ENCODE data around the gene DHX35.

The DHX35 gene, protein sequence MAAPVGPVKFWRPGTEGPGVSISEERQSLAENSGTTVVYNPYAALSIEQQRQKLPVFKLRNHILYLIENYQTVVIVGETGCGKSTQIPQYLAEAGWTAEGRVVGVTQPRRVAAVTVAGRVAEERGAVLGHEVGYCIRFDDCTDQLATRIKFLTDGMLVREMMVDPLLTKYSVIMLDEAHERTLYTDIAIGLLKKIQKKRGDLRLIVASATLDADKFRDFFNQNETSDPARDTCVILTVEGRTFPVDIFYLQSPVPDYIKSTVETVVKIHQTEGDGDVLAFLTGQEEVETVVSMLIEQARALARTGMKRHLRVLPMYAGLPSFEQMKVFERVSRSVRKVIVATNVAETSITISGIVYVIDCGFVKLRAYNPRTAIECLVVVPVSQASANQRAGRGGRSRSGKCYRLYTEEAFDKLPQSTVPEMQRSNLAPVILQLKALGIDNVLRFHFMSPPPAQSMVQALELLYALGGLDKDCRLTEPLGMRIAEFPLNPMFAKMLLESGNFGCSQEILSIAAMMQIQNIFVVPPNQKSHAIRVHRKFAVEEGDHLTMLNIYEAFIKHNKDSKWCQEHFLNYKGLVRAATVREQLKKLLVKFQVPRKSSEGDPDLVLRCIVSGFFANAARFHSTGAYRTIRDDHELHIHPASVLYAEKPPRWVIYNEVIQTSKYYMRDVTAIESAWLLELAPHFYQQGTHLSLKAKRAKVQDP

DNA sequence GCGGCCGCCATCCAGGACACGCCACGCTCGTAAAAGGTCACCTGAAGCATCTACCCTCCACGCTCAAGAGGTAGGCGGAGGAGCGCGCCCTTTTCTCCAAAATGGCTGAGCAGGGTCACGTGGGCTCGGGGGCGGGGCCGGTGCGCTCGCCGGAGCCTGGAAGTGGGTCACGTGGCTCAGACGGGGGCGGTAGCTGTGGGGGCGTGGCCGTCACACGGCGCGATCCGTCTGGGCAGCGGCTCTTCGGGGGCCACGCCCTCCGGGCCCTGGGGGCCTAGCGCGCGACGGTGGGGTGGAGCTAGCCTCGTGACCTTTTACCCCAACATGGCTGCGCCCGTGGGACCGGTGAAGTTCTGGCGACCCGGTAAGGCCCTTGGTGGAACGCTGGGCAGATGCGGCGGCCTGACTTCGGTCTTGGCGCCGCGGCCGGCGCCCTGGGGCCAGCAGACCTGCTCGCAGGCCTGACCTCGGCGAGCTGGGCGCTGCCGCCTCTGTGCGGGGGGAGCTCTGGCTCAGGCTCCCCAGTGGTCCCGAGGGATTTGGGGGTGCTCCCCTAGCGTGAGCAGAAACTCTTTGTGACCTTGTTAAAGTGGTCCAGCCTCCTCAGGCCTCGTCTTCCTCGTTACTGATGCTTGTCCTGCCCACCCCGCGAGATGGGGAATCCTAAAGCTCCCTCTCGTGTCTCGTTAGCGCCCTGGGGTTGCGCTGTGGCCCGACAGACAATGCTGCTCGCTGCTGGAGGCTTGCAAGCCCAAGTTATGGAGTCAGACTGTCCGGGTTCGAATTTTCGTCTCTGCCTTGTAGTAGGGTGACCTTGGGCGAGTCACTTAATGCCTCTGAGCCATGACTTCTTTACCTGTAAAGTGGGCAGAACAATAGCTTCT is at the start of gene DHX35:
Gene DHX35 (plus strand): TSS at position 301 of the 884 bp plus-strand sequence. CDS start 24 bp downstream, at position 325.
- peak; percentile 90 for DNase-seq

DNA sequence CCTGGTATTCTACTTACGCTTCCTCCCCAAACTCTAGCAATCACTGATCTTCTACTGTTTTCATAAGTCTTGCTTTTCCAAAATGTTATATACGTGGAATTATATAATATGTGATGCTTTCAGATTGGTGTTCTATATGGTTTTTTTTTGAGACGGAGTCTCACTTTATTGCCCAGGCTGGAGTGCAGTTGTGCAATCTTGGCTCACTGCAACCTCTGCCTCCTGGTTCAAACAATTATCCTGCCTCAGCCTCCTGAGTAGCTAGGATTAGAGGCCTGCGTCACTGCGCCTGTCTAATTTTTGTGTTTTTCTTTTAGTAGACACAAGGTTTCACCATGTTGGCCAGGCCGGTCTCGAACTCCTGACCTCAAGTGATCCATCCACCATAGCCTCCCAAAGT is 46.8 kb upstream of the DHX35 start:
- no peak for DNase-seq

DNA sequence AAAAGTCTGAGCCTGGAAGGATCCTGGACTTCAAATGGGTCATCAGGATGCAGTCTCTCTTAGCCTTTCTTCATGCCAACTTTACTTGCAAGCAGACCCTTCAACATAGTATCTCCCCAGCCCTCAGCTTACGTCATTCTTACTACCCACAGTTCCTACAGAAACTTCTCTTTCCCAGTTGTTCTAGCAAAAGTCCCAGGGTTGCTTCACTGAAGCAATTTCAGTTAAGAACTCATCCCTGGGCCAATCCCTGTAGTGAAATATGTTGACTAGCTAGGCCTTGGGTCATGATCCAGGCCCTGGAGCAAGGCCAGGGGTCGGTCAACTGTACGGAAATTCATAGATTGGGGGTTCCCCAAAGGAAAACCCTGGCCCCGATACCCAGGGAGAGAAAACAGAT is 44.5 kb upstream of the DHX35 start:
- no peak for DNase-seq

DNA sequence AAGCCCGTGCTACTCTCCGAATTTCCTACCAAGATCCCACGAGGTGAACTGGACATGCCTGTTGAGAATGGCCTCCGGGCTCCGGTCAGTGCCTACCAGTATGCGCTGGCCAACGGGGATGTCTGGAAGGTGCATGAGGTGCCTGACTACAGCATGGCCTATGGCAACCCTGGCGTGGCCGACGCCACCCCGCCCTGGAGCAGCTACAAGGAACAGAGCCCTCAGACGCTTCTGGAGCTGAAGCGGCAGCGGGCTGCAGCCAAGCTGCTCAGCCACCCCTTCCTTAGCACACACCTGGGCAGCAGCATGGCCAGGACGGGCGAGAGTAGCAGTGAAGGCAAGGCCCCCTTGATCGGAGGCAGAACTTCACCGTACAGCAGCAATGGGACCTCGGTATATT is 44.0 kb upstream of the DHX35 start:
- no peak for DNase-seq

DNA sequence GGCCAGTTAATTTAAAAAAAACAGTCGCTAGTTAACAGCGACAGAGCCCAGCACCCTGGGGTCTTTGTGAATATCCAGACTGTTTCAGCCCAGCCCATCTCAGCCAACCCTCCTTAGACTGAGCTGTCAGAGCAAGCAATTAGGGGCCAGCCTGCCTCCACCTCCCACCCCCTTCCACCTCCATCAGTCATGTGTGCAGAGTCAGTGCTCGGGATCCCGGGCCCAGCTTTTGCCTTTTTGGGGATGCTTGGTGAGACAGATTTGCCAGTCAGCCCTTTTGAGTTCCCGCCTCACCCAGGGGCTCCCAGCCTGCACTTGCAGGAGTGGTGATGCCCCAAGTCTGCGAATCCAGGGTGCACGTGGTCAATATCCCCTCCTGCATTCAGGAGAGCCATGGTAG is 42.5 kb upstream of the DHX35 start:
- DNase-seq = no peak

DNA sequence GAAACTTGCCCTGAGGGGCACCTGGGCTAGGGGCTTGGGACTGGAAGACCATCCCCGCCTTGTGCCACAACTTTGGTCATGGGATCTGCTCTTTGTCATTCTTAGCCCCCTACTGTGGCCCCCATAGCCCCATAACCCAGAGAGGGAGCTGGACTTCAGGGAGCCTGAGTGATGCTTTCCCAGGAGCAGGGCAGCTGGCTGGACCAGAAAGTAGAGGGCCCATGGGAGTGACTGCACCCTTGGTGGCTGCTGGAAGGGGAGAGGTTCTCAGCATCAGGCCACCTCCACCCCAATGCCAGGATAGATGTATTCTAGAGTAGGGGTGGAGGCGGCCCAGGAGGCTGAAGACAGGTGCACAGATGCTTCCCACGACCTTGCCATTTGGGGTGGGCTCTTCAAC is 41.7 kb upstream of the DHX35 start:
- no peak for DNase-seq

DNA sequence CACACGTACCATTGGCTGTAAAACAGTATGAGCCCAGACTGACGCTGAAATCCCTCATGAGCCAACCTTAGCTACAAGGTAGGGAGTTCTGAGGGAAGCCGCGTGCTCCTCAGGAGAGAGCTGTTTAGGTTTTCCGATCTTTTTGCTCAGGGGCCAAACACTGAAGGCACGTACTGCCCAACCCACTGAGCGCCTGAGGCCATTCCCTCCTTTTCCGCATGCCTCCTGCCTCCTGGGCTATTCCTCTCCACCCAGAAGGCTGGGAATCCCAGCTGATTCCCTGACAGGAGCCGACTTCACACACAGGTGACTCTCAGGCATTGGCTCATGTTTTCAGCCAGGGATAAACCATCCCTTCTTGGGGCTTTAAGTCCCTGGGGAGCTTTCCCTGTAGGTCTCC is 41.3 kb upstream of the DHX35 start:
- DNase-seq = no peak

DNA sequence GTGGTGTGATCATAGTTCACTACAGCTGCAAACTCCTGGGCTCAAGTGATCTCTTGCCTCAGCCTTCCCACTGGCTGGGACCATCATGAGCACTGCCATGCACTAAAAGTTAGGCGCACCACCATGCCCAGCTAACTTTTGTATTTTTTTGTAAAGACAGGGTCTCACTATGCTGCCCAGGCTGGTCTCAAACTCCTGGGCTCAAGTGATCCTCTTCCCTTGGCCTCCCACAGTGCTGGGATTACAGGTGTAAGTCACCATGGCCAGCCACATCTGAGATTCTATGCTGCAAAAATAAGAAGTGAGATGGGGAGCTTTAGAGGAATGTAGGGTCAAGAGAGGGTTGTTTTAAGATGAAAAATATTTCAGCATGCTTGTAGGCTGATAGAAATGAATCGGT is 37.4 kb upstream of the DHX35 start:
- no peak for DNase-seq

DNA sequence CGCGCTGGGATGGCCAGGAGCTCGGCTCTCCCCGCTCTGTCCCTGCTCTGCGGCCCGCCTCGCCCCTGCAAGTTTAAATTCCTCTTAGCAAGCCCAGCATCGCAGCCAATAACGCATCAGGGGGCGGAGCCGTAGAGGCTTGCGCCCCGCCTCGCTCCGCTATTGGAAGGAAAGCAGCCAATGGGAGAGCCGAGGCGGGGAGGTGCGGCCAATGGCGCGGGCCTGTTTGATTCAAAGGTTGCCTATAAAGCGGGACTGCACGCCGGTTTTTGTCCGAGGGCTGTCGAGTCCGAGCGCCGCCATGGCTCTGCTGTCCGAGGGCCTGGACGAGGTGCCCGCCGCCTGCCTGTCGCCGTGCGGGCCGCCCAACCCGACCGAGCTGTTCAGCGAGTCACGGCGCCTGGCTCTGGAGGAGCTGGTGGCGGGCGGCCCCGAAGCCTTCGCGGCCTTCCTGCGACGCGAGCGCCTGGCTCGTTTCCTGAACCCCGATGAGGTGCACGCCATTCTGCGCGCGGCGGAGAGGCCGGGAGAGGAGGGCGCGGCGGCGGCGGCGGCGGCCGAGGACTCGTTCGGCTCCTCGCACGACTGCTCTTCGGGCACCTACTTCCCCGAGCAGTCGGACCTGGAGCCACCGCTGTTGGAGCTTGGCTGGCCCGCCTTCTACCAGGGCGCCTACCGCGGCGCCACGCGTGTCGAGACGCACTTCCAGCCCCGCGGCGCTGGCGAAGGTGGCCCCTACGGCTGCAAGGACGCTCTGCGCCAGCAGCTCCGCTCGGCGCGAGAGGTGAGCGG is 35.8 kb upstream of the DHX35 start, which contains the start of gene FAM83D:
Gene FAM83D (plus strand): TSS at position 276 of the 792 bp plus-strand sequence. CDS start 26 bp downstream, at position 302.
- peak; percentile 95 for DNase-seq

DNA sequence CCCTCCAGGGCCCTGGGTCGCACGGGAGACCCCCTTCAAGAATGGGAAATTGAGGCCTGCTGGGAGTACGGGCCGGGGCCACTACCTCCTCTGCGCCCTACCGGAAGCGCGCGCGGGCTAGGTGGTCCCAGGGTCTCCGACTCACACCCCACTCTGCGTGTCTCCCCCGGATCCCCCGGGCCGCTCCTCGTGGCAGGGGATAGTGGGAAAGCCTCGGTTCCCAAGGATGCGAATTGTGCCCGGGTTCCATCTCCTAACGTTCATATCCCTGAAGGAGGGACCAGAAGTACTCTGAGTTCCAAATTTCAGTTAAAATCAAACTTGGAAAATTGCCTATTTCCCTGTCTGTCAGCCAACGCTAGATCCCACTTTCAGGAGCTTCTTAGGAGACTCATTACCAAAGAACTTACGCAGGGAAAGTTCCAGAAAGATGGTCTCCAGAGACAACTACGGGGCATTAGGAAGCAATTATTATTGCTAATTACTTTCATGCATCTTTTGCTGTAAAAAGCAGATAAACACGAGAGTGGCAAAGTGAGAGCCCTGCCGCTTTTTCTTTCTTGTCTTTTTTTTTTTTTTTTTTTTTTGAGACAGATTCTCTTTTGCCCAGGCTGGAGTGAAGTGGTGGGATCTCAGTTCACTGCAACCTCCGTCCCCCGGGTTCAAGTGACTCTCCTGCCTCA is 35.1 kb upstream of the DHX35 start:
- no peak for DNase-seq

DNA sequence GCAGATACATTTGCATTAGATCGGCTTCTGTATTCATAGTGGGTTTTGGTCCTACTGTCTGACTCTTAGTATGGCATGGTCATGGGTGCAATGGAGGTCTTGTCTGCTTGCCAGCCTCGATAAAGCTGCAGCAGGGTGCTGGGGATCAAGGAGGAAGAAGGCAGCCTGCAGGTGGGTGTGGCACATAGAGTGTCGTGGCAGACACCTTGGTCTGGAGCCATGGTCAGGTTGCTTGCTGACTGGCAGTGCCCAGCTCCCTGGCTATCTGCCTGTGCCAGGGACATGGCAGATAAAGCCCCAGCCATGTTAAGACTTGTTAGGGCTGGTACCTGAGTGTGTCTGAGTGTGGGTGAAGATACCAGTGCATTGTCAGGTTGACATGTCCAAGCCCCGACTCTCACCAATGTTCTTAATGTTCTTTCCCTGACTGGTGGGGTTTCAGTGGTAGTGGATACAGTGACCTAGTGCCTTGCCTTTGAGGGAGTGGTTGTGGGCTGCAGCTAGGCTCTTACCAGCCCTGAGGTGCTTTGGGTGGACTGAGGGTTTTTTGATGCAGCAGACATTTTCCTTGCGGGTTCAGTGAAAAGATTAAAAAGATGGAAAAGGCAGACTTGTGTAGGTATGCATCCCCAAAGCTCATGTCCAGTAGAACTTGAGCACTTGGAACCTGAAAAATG is 34.1 kb upstream of the DHX35 start:
- no peak for DNase-seq

DNA sequence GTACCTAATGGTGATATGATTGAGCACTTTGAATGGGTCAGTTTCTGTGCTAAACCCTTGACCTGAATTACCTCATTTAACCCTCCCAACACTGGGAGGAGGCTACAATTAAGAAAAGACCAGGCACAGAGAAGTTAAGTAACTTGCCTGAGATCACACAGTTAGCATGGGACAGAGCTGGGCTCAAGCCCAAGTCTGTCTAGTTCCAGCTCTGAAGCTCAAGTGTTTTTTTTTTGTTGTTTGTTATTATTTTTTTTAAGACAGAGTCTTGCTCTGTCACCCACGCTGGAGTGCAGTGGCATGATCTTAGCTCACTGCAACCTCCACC is 31.9 kb upstream of the DHX35 start:
- no peak for DNase-seq

DNA sequence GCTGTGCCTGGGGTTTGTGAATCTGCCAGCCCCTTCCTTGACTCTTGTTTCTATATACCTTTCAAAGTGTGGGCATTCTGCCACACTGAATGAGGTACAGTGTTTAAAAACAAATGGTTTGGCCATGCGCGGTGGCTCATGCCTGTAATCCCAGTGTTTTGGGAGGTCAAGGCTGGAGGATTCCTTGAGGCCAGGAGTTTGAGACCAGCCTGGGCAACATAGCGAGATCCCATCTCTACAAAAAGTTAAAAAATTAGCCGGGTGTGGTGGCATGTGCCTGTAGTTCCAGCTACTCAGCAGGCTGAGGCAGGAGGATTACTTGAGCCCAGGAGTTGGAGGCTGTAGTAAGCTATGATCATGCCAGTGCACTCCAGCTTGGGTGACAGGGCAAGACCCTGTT is 30.2 kb upstream of the DHX35 start:
- no peak for DNase-seq

DNA sequence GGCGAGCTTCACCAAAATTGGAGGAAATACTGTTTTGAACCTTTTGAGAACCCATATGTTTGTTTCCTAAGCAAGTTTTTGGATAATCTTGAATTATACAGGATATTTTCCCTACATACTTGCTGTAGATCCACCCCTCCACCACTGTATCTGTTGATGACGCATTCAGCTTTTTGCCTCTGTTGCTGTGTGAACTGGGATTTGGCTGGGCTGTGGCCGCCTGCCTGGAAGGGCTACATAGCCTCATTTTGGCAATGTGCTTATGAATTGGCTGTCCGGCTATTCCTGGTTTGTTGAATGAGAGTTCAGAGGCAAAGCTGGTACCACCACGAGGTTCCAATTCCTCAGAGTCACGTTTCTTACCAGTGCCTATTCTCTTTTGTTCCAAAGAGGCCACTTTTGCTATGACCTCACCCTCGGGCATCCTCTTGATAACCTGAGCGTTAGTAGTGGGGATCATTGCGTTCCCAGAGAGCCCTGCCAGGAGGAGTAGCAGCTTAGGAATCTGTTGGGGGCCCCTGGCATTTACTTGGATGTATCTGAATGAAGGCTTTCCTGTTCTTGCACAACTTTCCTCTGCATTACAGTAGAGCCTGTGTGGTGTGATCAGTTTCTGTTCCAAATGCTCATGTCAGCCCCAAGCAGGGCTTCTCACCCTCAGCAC is 29.6 kb upstream of the DHX35 start:
- peak; percentile 86 for DNase-seq

DNA sequence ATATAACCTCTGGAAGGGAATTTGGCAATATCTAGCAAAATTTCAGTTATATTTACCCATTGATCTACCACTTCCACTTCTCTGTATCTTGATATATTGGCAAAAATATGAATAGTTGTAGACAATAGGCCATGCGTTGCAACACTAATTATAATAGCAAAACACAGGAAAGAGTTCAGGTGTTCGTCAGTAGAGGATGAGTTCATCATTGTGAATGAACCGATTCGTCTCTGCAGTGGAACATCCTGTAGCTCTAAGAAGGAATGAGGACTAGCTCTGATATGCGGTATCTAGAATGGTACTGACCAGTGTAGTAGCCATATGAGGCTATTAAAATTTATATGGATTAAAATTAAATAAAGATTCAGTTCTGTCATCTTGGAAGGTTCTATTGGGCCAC is 27.6 kb upstream of the DHX35 start:
- DNase-seq = no peak

DNA sequence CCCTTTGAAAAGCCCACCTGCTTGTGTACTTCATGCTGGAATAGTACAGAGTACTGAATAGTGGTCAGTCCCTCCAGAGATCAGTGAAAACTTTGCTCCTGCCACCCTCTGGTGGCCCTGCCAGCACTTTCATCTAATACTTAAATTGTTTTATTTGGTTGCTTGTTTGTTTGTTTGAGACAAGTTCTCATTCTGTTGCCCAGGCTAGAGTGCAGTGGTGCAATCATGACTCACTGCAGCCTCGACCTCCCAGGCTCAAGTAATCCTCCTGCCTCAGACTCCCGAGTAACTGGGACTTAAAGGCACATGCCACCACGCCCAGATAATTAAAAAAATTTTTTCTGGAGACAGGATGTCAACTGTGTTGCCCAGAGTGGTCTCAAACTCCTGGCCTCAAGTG is 26.9 kb upstream of the DHX35 start:
- peak; percentile 19 for DNase-seq

DNA sequence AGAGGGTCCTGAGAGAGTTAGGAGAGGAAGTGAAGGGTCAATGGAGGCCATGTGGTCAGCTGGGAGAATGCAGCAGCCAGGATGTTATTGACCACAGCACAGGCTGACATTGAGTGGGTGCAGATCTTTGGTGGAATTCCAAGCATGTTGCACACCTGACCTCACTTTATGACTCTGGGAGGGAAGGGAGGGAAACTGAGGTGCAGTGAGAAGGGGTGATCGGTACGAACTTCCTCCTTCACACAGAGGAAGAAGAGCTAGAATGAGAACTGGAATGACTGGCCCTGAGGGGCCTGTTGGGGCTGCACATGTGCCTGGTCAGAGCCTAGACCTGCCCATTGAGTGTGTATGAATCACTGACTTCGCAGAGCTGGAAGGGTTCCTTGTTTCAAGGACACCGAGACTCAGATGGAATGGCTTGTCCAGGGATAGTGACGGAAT is 26.2 kb upstream of the DHX35 start:
- no peak for DNase-seq

DNA sequence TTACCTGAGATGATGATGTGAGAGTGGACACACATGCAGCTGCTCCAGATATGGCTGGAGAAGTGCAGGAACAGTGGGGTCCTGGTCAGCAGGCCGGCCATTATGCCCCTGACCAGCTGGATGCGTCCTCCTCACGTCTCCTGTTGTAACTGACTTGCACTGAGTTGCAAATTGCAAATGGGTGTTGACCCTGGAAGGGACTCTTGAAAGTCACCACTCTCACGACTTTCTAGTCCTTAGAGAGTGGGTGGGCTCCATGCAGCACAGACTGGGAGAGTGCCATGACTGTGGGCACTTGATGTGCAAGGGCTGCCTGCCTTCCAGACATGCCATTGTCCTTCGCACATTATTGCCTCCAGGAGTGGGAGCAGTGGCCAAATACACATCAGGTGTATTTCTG is 25.1 kb upstream of the DHX35 start:
- DNase-seq = no peak

DNA sequence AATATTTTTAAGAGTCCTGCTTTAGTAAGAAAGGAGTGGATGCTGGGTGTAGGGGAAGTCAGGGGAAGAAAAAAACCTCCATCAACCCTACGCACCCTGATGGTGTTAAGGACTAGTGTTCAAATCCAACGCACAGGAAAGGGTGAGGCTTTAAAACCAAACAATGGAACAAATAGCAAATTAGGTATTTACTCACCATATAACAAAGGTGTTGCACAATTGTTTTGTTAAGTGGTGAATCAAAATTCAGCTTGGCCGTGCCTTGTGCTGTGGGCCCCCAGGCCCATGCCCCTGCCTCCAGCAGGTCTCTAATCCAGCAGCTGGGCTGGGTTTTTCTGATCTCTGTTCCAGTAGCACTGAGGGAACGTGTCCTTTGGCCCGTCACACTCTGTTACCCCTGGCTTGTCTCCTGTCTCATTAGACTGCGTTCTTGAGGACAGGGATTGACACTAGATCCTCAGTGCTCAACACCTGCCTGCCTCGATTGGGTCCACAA is 24.1 kb upstream of the DHX35 start:
- DNase-seq = no peak

DNA sequence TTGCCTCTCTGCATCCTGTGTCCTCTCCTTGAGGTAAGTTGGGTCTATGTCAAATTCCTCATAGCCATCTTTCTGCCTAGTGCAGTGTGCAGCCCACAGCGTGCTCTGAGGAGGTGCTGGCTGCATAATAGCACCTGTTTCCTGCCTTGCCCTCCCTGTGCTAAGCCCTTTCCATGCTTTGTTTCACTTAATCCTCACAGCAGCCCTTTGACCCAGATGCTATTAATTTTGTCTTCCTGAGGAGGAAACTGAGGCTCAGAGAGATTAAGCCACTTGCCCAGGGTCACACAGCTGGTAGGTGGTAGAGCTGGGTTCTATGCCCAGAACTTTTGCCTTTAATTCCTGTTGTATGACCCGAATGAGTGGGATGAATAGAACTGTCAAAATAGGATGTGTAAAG is 22.5 kb upstream of the DHX35 start:
- DNase-seq = no peak

DNA sequence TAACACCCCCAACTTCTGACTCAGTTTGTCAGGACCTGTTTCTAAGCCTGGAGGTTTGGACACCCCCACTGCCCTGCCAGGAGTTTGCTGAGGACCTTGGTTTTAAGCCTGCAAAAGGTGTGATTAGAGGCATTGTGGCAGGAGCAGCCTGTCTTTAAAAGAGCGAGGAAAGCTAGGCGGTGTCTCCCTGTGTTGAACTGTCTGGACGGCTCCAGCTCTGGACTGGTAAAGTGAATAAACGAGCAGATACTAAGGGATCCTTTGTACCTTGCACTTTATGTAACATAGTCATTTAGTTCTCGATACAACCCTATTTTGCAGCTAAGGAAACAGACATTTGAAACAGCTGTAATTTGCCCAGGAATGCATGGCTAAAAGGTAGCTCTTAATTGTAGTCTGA is 21.5 kb upstream of the DHX35 start:
- DNase-seq = no peak
